Cerebellar cortex (tissue), 1 donor: ENCODE data around the gene DYNC2I2.

ENCODE experiments used
- DNase-seq: peaks from one replicate; pipeline ENCODE4 v3.0.0-alpha.2; 2015; ENCODE audit warnings: low spot score

Gene DYNC2I2

DNA sequence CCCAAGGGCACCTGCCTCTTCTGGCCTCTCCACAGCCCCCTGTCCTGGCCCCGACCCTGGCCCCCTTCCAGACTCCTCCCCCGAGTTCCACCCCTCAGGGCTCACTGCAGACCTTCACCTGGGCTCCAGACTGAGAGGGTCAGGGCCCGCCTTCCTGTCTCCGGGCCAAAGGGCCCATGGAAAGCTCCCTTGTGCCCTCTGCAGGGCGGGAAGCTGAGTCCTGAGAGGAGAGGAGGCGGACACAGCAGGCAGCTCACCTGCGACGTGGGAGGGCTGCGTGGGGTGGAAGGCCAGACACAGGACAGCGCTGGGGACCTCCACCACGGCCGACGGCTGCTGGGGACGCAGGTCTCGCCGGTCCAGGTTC, 20.6 kb downstream of the DYNC2I2 start:
- peak; percentile 41 for DNase-seq

- peak; percentile 67 for DNase-seq
These were observed 21.2 kb downstream of the DYNC2I2 start for GRCh38 chr9:128635266-128636023.

GRCh38 chr9:128634651-128635262, 21.9 kb downstream of the DYNC2I2 start:
- DNase-seq, result no peak

DNA sequence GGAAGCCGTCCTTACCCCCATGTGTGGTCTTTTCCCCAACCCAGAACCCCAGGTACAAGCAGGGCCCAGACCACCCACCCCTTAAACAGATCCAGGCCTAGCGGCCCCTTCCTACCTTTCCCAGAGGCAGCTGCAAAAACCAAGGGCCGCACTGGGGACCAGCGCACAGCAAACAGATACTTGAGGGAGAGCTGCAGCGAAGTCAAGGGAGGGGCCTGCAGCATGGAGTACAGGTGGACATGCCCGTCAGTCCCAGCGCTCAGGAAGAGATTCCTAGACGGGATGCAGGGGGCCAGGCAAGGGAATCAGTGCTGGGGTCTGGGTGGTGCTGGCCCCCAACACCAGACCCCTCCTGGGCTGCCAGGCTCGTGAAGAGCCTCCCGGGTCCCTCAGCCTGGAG, 22.5 kb downstream of the DYNC2I2 start:
- no peak for DNase-seq

GRCh38 chr9:128633601-128634000, 23.0 kb downstream of the DYNC2I2 start:
- no peak for DNase-seq

- no peak for DNase-seq
These were observed 23.6 kb downstream of the DYNC2I2 start for GRCh38 chr9:128633057-128633456.

GRCh38 chr9:128632486-128632885, 24.2 kb downstream of the DYNC2I2 start:
- no peak for DNase-seq

DNA sequence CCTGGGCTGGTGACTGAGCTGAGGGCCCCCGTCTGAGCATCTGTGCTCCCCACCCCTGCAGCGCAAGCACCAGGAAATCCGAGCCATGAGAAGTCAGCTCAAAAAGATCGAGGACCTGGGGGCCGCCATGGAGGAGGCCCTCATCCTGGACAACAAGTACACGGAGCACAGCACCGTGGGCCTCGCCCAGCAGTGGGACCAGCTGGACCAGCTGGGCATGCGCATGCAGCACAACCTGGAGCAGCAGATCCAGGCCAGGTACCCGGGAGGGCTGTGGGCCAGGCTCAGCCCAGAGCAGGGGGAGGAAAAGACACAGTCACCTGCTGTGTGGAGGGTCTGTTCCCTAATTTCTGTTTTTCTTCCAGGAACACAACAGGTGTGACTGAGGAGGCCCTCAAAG, 24.6 kb downstream of the DYNC2I2 start:
- no peak for DNase-seq

DNA sequence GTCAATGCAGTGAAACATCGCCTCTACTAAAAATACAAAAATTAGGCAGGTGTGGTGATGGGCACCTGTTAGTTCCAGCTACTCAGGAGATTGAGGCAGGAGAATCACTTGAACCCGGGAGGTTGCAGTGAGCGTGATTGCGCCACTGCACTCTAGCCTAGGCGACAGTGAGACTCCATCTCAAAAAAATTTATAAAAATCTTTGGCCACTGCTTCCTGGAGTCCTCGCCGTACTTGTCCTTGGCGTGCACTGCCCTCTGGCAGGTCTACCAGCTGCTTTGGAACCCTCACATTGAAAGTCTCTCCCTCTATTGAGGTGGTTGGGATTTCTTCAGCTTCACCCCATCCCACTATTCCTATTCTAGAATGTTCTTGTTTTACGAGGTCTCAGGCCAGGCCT, 25.0 kb downstream of the DYNC2I2 start:
- DNase-seq, result no peak

- DNase-seq, result no peak
These were observed 26.6 kb downstream of the DYNC2I2 start for GRCh38 chr9:128629852-128630545.

- no peak for DNase-seq
These were observed 27.5 kb downstream of the DYNC2I2 start for GRCh38 chr9:128629136-128629535.

- peak; percentile 78 for DNase-seq
These were observed 28.1 kb downstream of the DYNC2I2 start for GRCh38 chr9:128628471-128629048.

GRCh38 chr9:128627906-128628305, 28.7 kb downstream of the DYNC2I2 start:
- no peak for DNase-seq

GRCh38 chr9:128627127-128627715, 29.4 kb downstream of the DYNC2I2 start:
- no peak for DNase-seq

- DNase-seq, result no peak
These were observed 30.5 kb downstream of the DYNC2I2 start for GRCh38 chr9:128626181-128626580.

DNA sequence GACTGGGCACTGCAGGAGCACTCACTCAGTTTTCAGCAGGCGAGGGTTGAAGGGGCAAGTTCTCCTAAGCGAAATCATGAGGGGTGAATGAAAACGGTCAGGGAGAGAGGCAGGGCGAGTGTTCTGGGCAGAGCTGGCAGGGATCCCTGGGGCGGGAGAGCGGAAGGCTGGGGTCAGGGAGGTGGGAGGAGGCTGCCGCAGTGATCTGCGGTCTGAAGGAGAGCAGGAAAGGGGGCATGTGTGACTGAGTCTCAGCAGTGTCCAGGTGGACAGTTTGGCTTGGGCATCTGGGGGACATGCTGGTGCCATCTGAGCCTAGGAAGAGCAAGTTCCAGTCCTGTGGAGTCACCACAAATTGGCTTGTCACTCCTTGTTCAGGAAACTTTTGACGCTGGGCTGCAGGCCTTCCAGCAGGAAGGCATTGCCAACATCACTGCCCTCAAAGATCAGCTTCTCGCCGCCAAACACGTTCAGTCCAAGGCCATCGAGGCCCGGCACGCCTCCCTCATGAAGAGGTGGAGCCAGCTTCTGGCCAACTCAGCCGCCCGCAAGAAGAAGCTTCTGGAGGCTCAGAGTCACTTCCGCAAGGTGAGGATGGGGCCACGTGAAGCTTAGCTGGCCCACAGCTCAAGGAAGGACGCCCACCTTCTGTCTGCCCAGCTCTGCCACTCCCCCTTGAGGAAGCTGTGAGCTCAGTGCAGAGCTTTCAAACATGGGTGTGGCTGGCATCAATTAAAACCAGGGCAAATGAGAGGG, 31.1 kb downstream of the DYNC2I2 start:
- peak; percentile 62 for DNase-seq

DNA sequence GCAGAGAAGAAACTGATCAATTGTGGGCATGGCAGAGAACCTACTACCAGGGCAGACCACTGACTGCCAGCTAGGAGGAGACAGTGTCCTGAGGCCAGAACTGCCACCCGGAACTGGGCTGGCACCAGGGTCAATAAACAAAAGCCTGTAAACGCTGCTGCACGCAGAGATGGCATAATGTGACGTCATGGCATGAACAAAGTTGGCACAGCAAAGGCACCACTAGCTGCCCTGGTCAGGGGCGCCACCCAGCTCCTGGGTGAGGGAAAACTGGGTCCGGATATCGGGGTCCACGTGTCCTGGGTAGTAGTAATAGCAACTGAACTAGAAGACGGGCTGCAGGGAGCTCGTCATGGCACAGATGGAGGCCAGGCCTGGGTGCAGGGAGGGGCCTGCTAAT, 32.1 kb downstream of the DYNC2I2 start:
- DNase-seq, result no peak

DNA sequence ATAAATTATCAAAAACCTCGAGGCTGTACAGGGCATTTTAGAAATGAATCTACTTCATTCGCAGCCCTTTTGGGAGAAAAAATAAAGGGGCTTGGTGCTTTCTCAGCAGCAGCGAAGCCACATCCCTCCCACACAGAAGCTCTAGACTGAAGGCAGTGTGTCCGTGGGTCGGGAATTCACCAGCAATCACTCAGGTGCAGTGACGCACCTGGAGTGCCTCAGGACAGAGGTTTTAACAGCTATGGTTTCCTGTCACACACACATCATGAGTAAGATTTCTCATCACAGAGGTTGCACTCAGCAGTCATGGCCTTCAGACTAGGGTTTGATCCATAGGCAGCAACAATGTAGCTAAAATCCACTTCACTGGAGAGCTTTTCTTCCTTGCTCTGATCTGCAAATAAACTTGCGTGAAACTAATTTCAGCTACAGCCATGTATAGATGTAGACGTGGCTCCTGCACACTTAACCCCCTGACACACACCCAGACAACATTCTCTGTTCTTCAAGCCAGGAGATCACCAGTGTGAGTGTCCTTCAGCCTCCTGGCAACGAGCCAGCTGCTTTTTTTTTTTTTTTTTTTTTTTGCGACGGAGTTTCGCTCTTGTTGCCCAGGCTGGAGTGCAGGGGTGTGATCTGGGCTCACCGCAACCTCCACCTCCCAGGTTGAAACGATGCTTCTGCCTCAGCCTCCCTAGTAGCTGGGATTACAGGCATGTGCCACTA, 34.8 kb downstream of the DYNC2I2 start:
- DNase-seq, result no peak

- no peak for DNase-seq
These were observed 36.9 kb downstream of the DYNC2I2 start for GRCh38 chr9:128619779-128620178.

GRCh38 chr9:128619127-128619526, 37.5 kb downstream of the DYNC2I2 start:
- no peak for DNase-seq

GRCh38 chr9:128617943-128618342, 38.7 kb downstream of the DYNC2I2 start:
- no peak for DNase-seq
